Ishikawa (cell line): ENCODE results near the gene TLK1.

ENCODE experiments used
- EGR1 ChIP-seq: IDR thresholded peaks from 2 replicates; pipeline ENCODE4 v1.6.1; 2012
- EP300 ChIP-seq: IDR thresholded peaks from 2 replicates; pipeline ENCODE4 v1.6.1; 2012; ENCODE audit warnings: borderline replicate concordance
- MAX ChIP-seq: IDR thresholded peaks from 2 replicates; pipeline ENCODE4 v1.6.1; 2012
- RAD21 ChIP-seq: IDR thresholded peaks from 2 replicates; pipeline ENCODE4 v1.6.1; 2012; ENCODE audit warnings: low read depth
- TAF1 ChIP-seq: IDR thresholded peaks from 2 replicates; pipeline ENCODE4 v1.6.1; 2012; ENCODE audit warnings: low read depth, mild to moderate bottlenecking
- USF1 ChIP-seq: IDR thresholded peaks from 2 replicates; pipeline ENCODE4 v1.6.1; 2012
- YY1 ChIP-seq: IDR thresholded peaks from 2 replicates; pipeline ENCODE4 v1.6.1; 2012; ENCODE audit warnings: low read depth

- TF ChIP-seq TAF1 (no peak), EP300 (no peak), RAD21 (no peak), YY1 (no peak), EGR1 (no peak), MAX (no peak), USF1 (no peak)
Observed at GRCh38 chr2:171004833-171005232, 155.9 kb downstream of the TLK1 start.
